ENCODE results near the gene CDX1.

The CDX1 gene

GRCh38 chr5:150152636-150153462 lies 13.7 kb upstream of the CDX1 start:
- TF ChIP-seq, protein P1, sequence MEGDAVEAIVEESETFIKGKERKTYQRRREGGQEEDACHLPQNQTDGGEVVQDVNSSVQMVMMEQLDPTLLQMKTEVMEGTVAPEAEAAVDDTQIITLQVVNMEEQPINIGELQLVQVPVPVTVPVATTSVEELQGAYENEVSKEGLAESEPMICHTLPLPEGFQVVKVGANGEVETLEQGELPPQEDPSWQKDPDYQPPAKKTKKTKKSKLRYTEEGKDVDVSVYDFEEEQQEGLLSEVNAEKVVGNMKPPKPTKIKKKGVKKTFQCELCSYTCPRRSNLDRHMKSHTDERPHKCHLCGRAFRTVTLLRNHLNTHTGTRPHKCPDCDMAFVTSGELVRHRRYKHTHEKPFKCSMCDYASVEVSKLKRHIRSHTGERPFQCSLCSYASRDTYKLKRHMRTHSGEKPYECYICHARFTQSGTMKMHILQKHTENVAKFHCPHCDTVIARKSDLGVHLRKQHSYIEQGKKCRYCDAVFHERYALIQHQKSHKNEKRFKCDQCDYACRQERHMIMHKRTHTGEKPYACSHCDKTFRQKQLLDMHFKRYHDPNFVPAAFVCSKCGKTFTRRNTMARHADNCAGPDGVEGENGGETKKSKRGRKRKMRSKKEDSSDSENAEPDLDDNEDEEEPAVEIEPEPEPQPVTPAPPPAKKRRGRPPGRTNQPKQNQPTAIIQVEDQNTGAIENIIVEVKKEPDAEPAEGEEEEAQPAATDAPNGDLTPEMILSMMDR (IDR thresholded peaks at IDR 0.05; ENCODE audit: unreplicated experiment in 3 of 3) = no peak
- H3K27me3 Mint-ChIP-seq (ENCODE audit: low read depth) = peaks cover 4% of the 10 kb centered on the region
- peaks cover 16% of the 10 kb centered on the region for H3K36me3 Mint-ChIP-seq (ENCODE audit: low read depth)
- no peaks in the 10 kb centered on the region for H3K9me3 Mint-ChIP-seq
- H3K4me1 Mint-ChIP-seq = peaks cover 62% of the 10 kb centered on the region
- H3K27ac Mint-ChIP-seq = peak overlapping the region; percentile 90 to 97 (median 95)
- peak overlapping the region; percentile 91 to 97 (median 95) for H3K4me3 Mint-ChIP-seq

- Mint-ChIP-seq H3K27ac (peak overlapping the region; percentile 90 to 97 (median 95)), H3K4me1 (peaks cover 61% of the 10 kb centered on the region), H3K4me3 (peak overlapping the region; percentile 91 to 97 (median 95)), H3K9me3 (no peaks in the 10 kb centered on the region), H3K27me3 (ENCODE audit: low read depth) (peaks cover 4% of the 10 kb centered on the region), H3K36me3 (ENCODE audit: low read depth) (peaks cover 12% of the 10 kb centered on the region)
- TF ChIP-seq, protein P1 (IDR thresholded peaks at IDR 0.05; ENCODE audit: unreplicated experiment in 3 of 3) = no peak
These were observed 13.1 kb upstream of the CDX1 start for GRCh38 chr5:150153483-150153882.

DNA sequence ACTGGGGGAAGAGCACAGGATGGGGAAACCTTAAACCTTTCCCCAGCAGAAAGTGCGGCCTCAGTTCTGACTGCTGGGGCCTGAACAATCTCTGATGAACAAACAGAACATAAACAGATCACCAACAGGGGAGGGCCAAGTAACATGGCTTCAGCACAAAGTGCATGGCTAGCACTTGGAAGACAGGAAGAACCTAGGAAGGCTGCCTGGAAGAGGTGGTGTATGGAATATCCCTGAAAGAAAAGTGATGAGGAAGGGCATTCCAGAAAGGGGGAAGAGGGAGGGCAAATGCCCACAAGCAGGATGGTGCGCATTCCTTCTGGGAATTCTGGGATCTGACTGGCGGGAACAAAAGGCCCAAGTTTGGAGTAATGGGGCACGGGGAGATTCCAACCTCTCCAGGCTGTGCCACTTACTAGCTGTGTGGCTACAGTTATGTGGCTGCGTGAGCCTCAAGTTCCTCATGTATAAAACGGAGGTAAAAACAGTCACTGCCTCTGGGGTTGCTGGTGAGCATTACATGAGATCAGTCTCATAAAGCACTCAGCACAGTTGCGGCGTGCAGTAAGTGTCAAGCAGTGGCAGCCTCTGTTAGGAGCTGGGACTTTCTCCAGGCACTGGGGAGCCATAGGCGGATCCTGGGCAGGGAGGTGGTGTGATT lies 12.5 kb upstream of the CDX1 start:
- Mint-ChIP-seq H3K4me3 (peak overlapping the region; percentile 91 to 97 (median 95)), H3K4me1 (peaks cover 59% of the 10 kb centered on the region), H3K27ac (peak overlapping the region; percentile 90 to 97 (median 95)), H3K9me3 (no peaks in the 10 kb centered on the region), H3K27me3 (ENCODE audit: low read depth) (peaks cover 4% of the 10 kb centered on the region), H3K36me3 (ENCODE audit: low read depth) (peaks cover 7% of the 10 kb centered on the region)
- TF ChIP-seq, protein P1 (IDR thresholded peaks at IDR 0.05; ENCODE audit: unreplicated experiment in 3 of 3) = peak in 2 of 3 experiments; percentile 9 to 16

DNA sequence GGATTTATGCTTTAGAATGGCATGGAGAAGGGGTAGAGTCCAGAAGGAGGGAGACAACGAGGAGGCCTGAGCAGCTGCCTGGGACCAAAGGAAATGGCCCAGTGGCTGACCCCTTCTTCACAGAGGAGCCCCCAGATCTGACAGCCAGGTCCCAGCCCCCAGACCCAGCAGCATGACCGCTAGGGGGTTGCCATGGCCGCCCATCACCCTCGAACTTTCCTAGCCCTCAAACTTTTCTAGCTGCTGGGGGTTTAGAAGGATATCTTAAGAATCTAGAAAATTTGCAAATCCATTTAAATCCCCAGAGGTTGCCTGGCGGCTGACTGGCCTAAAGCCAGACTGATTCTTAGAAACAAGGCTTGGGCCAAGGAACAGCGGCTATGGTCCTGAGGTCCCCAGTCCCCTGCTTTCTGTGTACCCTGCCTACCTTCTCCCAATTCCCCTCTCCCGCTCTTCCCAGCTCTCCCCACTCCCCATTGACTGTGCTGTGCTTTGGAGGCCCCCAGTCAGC lies 11.9 kb upstream of the CDX1 start:
- TF ChIP-seq, protein P1 (IDR thresholded peaks at IDR 0.05; ENCODE audit: unreplicated experiment in 3 of 3) = peak in 1 of 3 experiments; percentile 2
- Mint-ChIP-seq H3K27me3 (ENCODE audit: low read depth) (peaks cover 4% of the 10 kb centered on the region), H3K36me3 (ENCODE audit: low read depth) (peaks cover 7% of the 10 kb centered on the region), H3K9me3 (no peaks in the 10 kb centered on the region), H3K4me3 (peak overlapping the region; percentile 91 to 97 (median 95)), H3K4me1 (peaks cover 59% of the 10 kb centered on the region), H3K27ac (peak overlapping the region; percentile 90 to 98 (median 95))

- Mint-ChIP-seq H3K27me3 (ENCODE audit: low read depth) (peaks cover 4% of the 10 kb centered on the region), H3K27ac (peak within 1 kb of the TSS; percentile 90 to 98 (median 95)), H3K4me3 (peak within 1 kb of the TSS; percentile 91 to 97 (median 95)), H3K4me1 (peaks cover 61% of the 10 kb centered on the region), H3K36me3 (ENCODE audit: low read depth) (peaks cover 7% of the 10 kb centered on the region), H3K9me3 (no peaks in the 10 kb centered on the region)
- TF ChIP-seq, protein P1 (IDR thresholded peaks at IDR 0.05; ENCODE audit: unreplicated experiment in 3 of 3) = no peak
These were observed 11.1 kb upstream of the CDX1 start, which contains the start of gene PDGFRB for GRCh38 chr5:150155258-150156026. TSS of gene PDGFRB (minus strand) at chr5:150155845. CDS start at chr5:150137047, 18,798 bp downstream.
